GM18858 (cell line): Measurements from ENCODE around the gene DENND2D.
A peak's percentile ranks its signal among the peaks of the same experiment; 100 is the strongest.
"Not testable (repeated sequence)": the region's sequence is repeated elsewhere in the genome, so short reads cannot be mapped to it uniquely, and the experiment has no call there.

Source experiments
- ATAC-seq: cut with Tn5 transposase; IDR thresholded peaks from one replicate; pipeline ENCODE4 v1.9.1; 2021; ENCODE audit not compliant: unreplicated experiment

Gene DENND2D

DNA sequence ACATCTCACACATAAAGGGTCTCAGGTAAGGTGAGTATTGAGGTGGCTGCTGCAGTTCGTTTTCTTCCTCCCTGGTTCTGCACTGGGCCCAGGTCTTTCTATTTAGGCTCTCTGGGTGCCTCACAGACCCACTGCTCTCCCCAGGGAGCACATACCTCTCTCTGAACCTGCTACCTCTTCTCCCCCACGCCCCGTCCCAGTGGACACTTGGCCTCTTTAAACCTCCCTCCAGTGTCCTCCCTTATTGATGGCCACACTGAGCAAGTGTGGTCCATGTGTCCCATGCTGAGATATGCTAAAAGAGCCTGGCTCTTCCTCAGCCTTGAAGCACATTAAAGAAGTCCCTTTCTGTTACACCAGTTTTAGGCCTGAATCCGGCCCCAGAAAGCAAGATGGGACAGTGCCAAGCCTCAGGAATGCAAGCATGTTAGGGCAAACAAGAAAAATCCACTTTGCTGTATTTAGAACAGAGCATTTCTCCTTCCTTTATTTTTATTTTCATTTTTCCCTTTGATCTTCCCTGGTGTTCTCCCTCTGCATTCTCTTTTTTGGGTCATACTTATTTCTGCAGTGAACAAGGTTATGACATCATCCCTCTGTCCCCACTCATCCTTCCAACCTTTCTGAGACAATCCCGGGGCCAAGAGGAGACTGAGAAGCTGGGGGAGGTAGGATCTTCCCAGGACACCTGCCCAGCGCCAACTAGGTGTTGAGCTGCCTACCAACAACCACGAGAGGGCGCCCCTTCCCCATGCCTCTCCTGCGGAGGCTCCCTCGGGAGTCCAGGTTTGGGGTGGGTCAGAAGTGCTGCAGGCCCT is 22.1 kb upstream of the DENND2D start:
- no peak for ATAC-seq

DNA sequence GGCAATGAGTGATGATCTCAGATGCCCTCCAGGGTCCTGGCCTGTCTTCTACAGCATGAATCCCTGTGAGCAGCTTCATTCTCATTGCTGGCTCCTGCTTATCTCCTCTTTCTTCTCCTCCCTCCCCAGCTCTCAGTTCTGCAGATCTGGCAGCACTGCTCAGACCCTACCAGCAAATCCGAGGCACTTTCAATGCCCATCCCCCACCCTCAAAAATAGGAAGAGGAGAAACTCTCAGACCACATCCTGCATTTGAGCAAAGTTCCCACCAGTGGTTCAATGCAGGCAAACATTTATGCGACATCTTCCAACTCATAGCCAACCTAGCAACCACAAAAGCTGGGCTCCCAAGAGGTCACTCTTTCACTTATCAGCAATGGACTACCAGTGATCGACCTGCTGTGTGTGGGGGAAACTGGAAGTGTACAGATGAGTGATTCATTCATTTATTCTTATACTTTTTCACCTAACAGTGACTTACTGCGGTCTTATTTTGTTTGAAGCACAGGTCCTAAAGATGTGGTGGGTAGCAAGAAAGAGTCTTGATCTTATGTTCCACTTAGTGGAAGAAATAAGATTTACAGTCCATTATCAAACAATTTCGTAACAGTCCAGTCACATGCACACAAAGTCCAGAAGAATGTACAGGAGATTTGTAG is 21.3 kb upstream of the DENND2D start:
- ATAC-seq: peak; percentile 47

DNA sequence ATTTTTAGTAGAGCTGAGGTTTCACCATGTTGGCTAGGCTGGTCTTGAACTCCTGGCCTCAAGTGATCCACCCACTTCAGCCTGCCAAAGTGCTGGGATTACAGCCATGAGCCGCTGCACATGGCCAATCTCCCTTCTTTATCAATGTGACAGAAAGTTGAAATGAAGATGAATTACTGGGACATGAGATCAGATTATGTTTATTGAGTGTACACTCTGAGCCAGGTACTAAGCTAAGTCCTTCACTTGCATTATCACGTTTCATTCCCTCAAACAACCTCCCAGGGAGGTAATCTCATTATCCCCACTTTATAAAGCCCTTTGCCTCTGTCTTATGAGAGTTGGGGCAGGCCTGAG is 20.8 kb upstream of the DENND2D start:
- ATAC-seq: no peak

DNA sequence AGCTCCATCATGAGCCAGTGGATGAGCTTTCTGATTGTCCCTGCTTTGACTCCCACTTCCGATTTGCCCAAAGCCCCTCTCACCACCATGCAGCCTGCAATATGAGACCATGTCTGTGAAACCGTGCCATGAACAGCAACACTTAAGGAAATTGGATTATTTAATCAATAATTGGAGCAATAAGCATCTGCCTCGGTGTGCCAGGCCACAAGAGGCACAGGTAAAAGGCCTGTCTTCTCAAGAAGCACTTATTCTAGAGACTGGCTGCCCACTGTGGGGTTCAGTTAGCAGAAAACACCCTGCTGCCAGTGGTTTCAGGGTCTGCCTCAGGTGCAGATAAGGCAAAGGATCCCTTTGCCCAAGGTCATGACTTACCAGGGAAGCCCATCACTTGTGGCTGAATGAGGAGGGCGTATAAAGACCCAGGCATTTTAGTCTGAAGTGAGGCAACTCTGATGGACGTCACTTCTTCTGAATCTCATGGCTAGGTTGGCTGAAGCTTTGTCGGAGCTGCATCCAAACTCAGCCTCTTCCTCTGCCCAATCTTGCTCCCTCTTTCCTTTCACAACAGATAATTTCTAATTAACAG is 19.9 kb upstream of the DENND2D start:
- ATAC-seq: no peak

DNA sequence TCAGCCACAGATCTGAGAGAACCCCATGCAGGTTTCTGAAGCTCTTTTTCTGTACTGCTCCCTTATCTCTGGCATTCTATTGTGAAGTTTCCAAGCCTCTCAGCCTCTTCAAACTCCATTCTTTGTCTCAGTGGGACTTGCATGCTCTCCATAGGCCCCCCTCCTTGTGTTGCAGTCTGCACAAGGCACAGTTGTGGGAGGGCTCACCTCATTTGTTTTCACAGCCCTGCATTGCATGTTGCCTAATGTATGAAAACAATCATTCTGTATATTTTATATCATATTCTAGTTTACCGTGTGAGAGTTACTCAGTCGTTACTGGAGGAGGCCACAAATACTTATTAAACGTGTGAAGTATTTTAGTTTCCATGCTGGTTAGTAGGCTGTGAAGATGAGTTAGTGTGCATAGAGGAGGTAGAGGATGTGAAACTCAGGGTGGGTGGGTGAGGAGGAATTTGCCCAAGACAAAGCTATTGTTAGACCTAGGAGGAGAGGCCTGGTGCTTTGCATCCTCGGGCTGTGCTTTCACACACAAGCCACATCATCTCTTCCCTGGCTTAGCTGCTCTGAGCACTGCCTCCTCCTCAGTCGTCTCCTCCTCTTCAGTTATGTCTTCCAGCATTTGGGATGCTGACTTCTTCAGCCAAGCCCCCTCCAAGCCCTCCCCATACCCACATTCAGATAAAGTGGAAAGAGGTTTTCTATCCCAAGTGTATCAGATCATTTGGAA is 19.3 kb upstream of the DENND2D start:
- peak; percentile 26 for ATAC-seq

DNA sequence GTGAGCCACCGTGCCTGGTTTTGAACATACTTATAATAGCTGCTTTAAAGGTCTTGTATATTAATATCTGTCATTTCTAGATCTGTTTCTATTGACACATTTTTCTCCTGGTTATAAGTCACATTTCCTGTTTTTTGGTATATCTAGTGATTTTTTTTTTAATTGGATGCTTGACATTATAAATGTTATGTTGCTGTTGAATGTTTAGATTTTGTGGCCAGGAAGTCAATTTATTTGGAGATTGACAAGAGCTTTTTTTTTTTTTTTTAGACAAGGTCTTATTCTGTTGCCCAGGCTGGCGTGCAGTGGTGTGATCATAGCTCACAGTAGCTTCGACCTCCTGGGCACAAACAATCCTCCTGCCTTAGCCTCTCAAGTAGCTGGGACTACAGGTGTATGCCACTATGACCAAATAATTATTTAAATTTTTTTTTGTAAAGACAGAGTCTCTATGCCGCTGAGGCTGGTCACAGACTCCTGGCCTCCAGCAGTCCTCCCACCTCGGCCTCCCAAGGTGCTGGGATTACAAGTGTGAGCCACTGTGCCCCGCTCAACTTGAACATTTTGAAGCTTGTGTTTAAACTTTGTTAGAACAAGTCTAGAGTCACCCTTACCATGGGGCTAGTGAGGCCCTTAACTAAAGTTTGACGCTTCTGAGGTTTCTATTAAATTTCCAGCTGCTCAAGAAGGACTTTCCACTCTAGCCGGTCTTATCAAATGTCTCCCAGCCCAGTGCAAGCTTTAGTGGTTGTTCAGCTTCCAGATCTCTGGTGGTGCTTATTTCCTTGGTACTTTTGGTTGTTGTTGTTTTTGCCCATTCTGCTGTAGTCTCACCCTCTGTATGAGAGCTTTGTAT is 18.5 kb upstream of the DENND2D start:
- no peak for ATAC-seq

DNA sequence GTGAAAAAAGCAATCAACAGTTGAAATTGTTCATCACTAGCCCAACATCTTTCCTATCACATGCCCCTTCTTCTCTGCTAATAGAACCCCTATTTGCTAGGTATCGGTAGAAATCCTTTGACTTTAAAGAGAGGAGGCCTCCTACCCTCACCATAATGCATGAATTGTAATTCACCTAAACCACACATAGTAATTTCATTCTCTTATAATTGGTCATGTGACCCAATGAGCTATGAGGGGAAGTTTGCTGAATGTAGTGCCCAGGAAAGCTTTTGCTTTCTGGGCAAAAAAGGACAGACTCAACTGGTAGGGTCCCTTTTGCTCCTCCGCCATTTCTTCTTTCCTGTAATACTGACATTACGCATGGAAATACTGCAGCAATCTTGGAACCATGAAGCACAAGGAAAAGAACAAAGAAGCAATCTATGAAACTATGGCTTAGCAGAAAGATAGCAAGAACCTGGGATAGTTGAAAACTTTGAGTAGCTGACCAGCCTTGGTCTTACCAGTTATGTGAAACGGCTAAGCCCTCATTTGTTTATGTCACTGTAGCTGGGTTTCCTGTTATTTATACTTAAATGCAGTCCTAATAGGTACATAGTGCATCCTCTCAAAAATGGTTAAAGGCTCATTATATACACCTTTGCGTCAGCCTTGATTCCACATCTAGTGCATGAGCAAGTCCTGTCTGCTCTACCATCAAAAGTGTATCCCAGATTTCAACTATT is 16.9 kb upstream of the DENND2D start:
- ATAC-seq: no peak

DNA sequence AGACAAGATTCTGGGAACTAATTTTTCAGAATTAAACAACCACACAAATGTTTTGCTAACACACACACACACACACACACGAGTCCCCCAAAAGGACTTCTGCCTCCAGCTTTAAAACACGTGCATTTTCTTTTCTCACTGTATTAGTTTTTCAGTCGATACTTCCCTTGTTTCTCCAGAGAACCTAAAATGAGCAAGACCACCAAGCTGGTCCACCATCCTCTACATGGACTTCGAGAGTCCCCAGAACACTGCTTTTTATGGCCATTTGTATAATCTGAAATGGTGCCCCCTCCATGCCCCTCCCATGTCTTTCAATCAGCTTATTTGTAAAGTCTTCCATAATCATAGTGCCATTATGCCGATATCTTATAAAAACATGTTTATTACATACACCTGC is 16.3 kb upstream of the DENND2D start:
- ATAC-seq: no peak

DNA sequence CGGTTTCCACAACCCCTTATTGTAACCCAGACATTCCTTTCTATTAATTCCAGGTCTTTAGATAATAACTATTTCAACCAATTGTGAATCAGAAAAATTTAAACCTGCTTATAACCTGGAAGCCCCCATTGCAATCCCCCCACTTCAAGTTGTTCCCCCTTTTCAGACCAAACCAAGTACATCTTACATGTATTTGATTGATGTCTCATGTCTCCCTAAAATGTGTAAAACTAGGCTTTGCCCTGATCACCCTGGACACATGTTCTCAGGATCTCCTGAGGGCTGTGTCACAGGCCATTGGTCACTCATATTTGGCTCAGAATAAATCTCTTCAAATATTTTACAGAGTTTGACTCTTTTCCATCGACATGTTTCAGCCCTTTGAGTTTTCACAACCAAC is 14.8 kb upstream of the DENND2D start:
- ATAC-seq: not testable (repeated sequence)

DNA sequence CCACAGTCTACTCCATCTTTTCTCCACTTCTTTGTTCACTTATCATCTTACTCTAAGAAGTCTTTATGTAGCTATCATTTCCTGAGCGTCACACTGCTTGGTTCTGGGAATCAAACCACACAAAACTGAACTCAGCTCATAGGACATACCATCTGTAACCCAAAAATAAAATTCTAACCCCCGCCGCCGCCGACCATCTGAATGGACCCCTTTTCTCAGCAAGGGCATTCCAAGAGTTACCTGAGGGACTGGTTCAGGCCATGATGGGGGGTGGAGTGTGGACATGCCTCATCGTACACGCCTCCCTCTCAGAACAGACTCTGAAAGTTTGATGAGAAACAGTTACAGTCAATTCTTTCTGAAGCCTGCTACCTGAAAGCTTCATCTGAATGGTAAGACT is 14.4 kb upstream of the DENND2D start:
- no peak for ATAC-seq

DNA sequence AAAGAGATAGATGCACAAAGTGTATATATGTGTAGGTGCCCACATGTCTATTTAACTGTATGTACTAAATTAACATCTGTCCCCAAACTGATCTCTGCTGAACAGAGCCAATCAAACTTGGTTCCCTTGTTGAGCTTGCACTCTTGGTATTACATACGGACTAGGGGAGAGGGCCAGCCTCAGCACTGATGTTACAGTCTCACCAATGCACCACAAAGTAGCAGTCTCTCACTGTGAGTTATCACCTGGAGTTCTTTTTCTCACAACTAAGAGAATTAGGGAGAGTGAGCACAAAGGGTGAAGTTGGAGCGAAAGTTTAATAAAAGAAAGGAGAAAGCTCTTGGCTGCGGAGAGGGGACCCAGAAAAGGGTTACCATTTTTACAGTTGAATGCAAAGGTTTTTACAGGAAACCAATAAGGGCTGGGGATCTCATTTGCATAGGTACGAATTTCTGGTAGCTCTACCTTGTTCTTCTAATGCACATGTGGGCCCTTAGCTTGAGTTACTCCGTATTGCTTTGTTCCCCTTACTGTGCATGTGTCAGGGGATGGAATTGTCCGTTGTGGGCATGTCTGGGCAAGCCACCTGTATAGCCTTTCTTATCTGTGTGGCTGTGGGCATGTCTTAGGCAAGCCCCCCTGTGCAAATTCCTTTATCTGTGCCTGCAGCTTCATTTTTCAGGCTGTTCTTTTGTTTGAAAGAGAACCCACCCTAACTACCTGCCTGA is 13.8 kb upstream of the DENND2D start:
- no peak for ATAC-seq

DNA sequence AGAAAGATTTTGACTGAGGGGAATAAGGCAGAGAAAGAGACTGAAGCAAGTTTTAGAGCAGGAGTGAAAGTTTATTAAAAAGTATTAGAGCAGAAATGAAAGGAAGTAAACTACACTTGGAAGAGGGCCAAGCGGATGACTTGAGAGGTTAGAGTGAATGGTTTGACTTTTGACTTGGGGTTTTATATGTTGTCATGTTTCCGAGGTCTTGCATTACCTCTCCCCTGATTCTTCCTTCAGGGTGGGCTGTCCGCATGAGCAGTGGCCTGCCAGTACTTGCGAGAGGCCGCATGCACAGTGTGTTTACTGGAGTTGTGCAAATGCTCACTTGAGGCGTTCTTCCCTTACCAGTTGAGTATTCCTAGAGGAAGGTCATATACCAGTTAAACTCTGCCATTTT is 13.0 kb upstream of the DENND2D start:
- ATAC-seq: no peak

DNA sequence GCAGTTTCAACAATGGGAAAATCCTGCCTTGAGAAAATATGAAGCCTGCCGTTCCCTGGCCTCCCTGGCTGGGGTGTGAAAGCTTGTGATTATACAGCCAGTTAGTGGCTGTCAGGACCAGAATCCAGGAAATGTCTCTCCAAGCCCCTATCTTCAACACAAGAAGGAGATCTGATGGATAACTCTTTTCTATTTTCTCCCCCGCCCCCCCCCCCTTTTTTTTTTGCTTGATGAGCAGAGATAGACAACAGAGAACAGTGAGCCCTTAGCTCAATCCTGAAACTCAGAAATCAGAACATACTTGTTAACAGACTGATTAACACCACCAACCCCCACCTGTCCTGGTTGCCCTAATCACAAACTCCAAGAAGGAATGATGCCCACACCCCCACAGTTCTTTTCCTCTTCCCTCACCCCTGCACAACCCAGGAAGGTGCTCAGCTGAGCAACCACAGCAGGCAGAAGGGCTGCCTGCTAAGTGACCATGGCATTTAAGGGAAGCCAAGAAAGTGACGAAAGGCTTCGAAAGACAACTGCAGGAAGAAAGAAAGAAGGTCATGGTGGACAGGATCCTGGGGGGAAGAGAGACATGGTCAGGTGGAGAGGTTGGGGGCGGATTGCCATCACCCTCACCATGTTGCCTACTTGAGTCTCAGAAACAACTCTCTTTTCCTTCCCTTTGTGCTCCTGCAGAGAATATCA is 12.3 kb upstream of the DENND2D start:
- ATAC-seq: no peak

DNA sequence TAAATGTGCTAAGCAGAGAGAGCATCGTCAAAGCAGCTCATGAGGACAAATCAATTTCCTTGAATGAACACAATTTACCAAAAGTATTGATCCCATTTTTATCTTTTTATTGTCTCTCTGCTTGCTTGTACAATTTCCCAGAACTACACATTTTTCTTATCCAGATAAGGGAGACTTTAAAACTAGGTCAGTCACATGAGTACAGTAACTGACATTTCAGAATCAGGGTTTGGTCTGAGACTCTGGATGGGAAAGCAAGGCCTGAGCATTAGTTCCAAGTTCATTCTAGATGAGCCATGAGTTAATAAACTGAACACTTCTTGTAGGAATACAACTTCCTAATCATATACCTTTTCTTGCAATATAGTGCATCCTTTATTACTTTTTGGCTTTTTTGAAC is 11.5 kb upstream of the DENND2D start:
- ATAC-seq: no peak

DNA sequence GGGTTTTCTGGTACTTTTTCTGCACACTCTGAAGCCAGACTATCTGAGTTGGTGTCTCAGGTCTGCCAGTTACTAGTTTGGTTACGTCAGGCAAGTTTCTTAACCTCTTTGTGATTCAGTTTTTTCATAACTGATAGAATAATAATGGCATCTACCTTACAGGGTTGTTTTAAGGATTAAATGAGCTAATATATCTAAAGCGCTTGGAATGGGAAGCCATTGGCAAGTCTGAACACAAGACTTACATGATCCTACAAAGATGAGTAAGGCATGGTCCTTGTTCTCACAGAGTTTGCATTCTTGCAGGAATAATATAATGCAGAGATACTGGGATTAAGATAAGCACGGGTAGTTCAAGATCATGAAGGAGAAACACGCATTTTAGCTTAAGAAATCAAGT is 9.2 kb upstream of the DENND2D start:
- ATAC-seq: no peak

DNA sequence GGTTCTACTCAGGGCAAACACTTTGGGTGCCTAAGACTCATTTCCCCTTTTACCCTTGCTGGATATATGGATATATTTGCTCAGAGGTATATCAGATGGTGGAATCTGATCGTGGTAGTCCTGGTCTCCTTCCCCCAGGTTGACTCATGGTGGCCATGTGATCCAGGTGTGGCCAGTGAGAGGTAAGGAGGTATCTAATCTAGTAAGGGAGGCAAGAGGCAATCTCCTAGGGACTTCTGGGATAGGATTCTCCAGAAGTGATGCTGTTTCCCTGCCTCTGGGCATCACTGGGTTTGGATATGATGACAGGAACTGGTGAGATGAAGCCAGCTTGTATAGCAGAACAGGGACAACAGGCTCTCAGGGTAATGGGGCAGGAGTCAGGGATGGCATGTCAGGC is 8.5 kb upstream of the DENND2D start:
- ATAC-seq: no peak

DNA sequence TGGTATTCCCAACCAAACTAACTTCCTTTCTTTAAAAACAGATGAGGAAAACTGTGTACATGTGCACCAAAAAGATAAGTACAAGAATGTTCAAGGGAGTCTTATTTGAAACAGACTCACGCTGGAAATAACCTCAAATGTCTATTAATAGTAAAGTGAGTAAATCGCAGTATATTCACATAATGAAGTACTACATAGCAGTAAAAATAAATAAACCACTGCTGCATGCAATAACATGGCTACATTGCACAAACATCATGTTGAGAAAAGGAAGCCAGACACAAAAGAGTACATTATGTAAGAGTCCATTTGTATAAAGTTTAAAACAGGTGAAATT is 5.2 kb upstream of the DENND2D start:
- no peak for ATAC-seq

DNA sequence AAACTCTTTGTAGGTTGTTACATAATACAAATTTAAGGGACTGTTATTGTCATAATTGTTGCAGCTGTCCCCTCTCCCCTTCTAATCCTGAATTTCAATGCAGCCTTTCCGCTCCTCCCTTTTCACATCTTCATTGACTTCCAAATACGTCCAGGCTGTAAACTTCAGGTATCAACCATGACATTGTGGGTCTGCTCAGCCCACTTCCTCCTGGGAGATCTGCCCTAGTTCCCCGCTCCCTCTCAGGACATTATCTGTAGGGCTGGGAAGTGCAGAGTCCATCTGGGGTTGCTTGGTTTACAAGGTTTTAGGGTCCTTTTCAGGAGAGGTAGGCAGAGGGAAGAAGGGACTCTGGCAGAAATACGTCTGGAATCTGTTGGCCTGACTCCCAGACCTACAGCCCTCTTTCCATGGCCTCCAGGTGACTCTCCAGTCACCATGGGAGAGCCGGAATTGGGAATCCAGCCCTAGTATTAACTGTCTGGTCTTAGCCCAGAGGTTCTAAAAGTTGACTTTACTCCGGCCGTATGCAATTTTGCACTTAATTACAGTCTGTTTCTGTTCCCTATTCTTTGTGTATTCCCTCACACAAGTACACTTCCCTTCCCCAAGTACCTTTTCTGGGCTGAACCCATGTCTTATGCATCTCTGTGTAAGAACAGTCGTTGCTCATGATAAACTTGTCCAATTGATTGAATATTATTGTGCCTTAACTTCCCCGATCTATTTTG is 4.7 kb upstream of the DENND2D start:
- ATAC-seq: no peak
